ENCODE results near the gene MRE11.

- TF ChIP-seq ZBTB2 (IDR thresholded peaks at IDR 0.05) (no peak), SMAD2 (IDR thresholded peaks at IDR 0.05; ENCODE audit: low read depth, low read length) (no peak), GABPA (tag; conservative IDR thresholded peaks at IDR 0.05; ENCODE audit: low read depth) (no peak), E2F5 (CRISPR knock-in tag; IDR thresholded peaks at IDR 0.05) (no peak), CREB1 (IDR thresholded peaks at IDR 0.05) (no peak), CREB1 (CRISPR knock-in tag; IDR thresholded peaks at IDR 0.05) (no peak), POLR2A (conservative IDR thresholded peaks at IDR 0.05) (no peak), RAD21 (CRISPR knock-in tag; conservative IDR thresholded peaks at IDR 0.05 in 1 of 2, IDR thresholded peaks at IDR 0.05 in 1 of 2) (no peak), HMGXB4 (CRISPR knock-in tag; IDR thresholded peaks at IDR 0.05) (no peak), EZH2 (IDR thresholded peaks at IDR 0.05; ENCODE audit: borderline replicate concordance, low read depth, low read length) (no peak), CREM (IDR thresholded peaks at IDR 0.05; ENCODE audit: low read depth) (no peak), SP1 (CRISPR knock-in tag; IDR thresholded peaks at IDR 0.05) (no peak), ILF3 (IDR thresholded peaks at IDR 0.05; ENCODE audit: borderline replicate concordance) (no peak)
- TF ChIP-seq, protein P1, sequence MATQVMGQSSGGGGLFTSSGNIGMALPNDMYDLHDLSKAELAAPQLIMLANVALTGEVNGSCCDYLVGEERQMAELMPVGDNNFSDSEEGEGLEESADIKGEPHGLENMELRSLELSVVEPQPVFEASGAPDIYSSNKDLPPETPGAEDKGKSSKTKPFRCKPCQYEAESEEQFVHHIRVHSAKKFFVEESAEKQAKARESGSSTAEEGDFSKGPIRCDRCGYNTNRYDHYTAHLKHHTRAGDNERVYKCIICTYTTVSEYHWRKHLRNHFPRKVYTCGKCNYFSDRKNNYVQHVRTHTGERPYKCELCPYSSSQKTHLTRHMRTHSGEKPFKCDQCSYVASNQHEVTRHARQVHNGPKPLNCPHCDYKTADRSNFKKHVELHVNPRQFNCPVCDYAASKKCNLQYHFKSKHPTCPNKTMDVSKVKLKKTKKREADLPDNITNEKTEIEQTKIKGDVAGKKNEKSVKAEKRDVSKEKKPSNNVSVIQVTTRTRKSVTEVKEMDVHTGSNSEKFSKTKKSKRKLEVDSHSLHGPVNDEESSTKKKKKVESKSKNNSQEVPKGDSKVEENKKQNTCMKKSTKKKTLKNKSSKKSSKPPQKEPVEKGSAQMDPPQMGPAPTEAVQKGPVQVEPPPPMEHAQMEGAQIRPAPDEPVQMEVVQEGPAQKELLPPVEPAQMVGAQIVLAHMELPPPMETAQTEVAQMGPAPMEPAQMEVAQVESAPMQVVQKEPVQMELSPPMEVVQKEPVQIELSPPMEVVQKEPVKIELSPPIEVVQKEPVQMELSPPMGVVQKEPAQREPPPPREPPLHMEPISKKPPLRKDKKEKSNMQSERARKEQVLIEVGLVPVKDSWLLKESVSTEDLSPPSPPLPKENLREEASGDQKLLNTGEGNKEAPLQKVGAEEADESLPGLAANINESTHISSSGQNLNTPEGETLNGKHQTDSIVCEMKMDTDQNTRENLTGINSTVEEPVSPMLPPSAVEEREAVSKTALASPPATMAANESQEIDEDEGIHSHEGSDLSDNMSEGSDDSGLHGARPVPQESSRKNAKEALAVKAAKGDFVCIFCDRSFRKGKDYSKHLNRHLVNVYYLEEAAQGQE (IDR thresholded peaks at IDR 0.05; ENCODE audit: borderline replicate concordance): no peak
- TF ChIP-seq, protein P1 (CRISPR knock-in tag; IDR thresholded peaks at IDR 0.05; ENCODE audit: low read depth): no peak
Observed at GRCh38 chr11:94376841-94377240, 116.8 kb downstream of the MRE11 start.

All from K562 (cell line).